Tibial artery (tissue), 4 donors: Measurements from ENCODE around the gene ZNF622.

Experiments used
- DNase-seq, 2 donors: peaks; one replicate each; pipeline ENCODE4 v3.0.0-alpha.2; 2019
- H3K27ac ChIP-seq, 2 donors: fragments of 200-600 bp; sonication (generic) in 1 of 2; 1 replicate in 1 of 2; 2 replicates in 1 of 2; pipeline ENCODE4 v1.5.1; 2018 to 2019; ENCODE audit warnings: mild to moderate bottlenecking in 1 of 2
- H3K27me3 ChIP-seq, 2 donors: fragments of 200-600 bp; sonication (generic) in 1 of 2; one replicate each; pipeline versions ENCODE4 v1.5.1 to v1.6.0; 2016 to 2019
- H3K36me3 ChIP-seq, 3 donors: fragments of 200-600 bp; sonication (generic) in 2 of 3; one replicate each; pipeline ENCODE4 v1.5.1; 2016 to 2019; ENCODE audit warnings: mild to moderate bottlenecking in 2 of 3
- H3K4me1 ChIP-seq, 4 donors: fragments of 200-600 bp; sonication (generic) in 2 of 4; 1 replicate in 3 of 4; 2 replicates in 1 of 4; pipeline ENCODE4 v1.5.1; 2016 to 2019
- H3K4me3 ChIP-seq, 2 donors: fragments of 200-600 bp; sonication (generic) in 1 of 2; 1 replicate in 1 of 2; 2 replicates in 1 of 2; pipeline ENCODE4 v1.5.1; 2018 to 2019; ENCODE audit warnings: mild to moderate bottlenecking in 2 of 2
- H3K9me3 ChIP-seq, 3 donors: fragments of 200-600 bp; sonication (generic) in 1 of 3; one replicate each; pipeline ENCODE4 v1.5.1; 2016 to 2019
- CTCF ChIP-seq, 2 experiments: fragments of 200-600 bp in 1 of 2; fragments of 450-650 bp in 1 of 2; IDR thresholded peaks; one replicate each; pipeline ENCODE4 v1.5.1; 2017 to 2019; ENCODE audit warnings: antibody characterized with exemption in 2 of 2, mild to moderate bottlenecking in 1 of 2, moderate library complexity in 1 of 2
- intact Hi-C: fragments of 100-400 bp; cut with DNase I; formaldehyde crosslinking; loops from one replicate; pipeline ENCODE4 v1.15.0; 2023; ENCODE audit warnings: low total_unique reads

The ZNF622 gene

GRCh38 chr5:16464664-16465543 is 696 bp downstream of the ZNF622 start:
- peak in 1 of 2 donors; percentile 63 for DNase-seq
- H3K4me3 ChIP-seq, result peak overlapping the region; percentile 80 to 93
- H3K4me1 ChIP-seq, result peaks cover 0 to 60% (median 44%) of the 10 kb centered on the region in 4 donors
- intact Hi-C loops, result loop anchor here (10.0 kb wide), 1 partner anchor 730 kb away; no protein-coding TSS in a partner anchor
- H3K36me3 ChIP-seq, result peaks cover 29 to 35% (median 29%) of the 10 kb centered on the region in 3 donors
- H3K27me3 ChIP-seq, result no peaks in the 10 kb centered on the region
- TF ChIP-seq CTCF (IDR thresholded peaks at IDR 0.05), result no peak
- H3K9me3 ChIP-seq, result no peaks in the 10 kb centered on the region
- H3K27ac ChIP-seq, result peak overlapping the region; percentile 74 to 80

GRCh38 chr5:16464231-16464630 is 1.4 kb downstream of the ZNF622 start:
- intact Hi-C loops, result loop anchor here (10.0 kb wide), 1 partner anchor 731 kb away; no protein-coding TSS in a partner anchor
- Histone ChIP-seq H3K4me3 (peak overlapping the region; percentile 80 to 93), H3K9me3 (no peaks in the 10 kb centered on the region), H3K27ac (no peak overlapping the region), H3K27me3 (no peaks in the 10 kb centered on the region), H3K4me1 (peaks cover 0 to 60% (median 44%) of the 10 kb centered on the region in 4 donors), H3K36me3 (peaks cover 34 to 41% (median 36%) of the 10 kb centered on the region in 3 donors)
- DNase-seq, result no peak
- no peak for TF ChIP-seq CTCF (IDR thresholded peaks at IDR 0.05)

DNA sequence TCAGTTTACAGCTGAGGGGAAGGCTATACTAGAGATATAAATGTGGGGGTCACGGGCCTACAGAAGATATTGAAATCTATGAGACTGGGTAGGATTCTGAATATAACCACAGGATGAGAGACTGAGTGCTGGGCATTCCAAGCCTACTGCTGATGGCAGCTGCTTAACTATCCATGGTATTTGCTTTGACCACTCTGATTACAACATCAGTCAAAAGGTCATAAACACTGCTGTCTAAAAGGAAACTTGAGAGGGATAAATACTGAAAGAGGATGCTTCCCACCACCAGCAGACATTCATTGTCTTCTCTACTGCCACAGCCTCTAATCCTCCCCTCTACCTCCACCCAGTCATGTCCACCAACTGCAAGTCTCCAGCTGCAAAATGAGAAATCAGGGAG is 3.8 kb downstream of the ZNF622 start:
- H3K4me3 ChIP-seq, result no peak overlapping the region
- peaks cover 0 to 48% (median 38%) of the 10 kb centered on the region in 4 donors for H3K4me1 ChIP-seq
- peaks cover 49 to 65% (median 53%) of the 10 kb centered on the region in 3 donors for H3K36me3 ChIP-seq
- intact Hi-C loops, result loop anchor here (10.0 kb wide), 1 partner anchor 733 kb away; no protein-coding TSS in a partner anchor
- H3K27me3 ChIP-seq, result no peaks in the 10 kb centered on the region
- H3K27ac ChIP-seq, result no peak overlapping the region
- H3K9me3 ChIP-seq, result no peaks in the 10 kb centered on the region
- TF ChIP-seq CTCF (IDR thresholded peaks at IDR 0.05), result no peak
- DNase-seq, result no peak

- intact Hi-C loops, result loop anchor here (10.0 kb wide), 1 partner anchor 734 kb away; no protein-coding TSS in a partner anchor
- Histone ChIP-seq H3K27me3 (no peaks in the 10 kb centered on the region), H3K9me3 (no peaks in the 10 kb centered on the region), H3K4me3 (no peak overlapping the region), H3K4me1 (peaks cover 0 to 43% (median 38%) of the 10 kb centered on the region in 4 donors), H3K27ac (no peak overlapping the region), H3K36me3 (peaks cover 49 to 71% (median 54%) of the 10 kb centered on the region in 3 donors)
- no peak for TF ChIP-seq CTCF (IDR thresholded peaks at IDR 0.05)
- DNase-seq, result no peak
Measured at GRCh38 chr5:16461026-16461425, 4.6 kb downstream of the ZNF622 start.

DNA sequence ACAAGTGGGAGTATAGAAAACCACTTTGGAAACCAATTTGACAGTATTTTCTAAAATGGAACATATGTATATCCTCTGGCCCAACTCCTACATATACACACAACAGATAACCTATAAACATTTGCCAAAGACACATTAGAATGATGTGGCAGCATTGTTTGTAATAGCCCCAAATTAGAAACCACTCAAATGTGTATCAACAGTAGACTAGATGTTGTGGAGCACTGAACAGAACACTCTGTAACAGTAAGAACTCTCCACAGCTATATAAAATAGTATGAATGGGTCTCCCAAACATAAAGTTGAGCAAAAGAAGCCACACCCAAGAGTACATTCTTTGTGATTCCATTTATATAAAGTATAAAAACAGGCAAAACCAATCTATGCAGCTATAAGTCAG is 6.1 kb downstream of the ZNF622 start:
- Histone ChIP-seq H3K4me3 (no peak overlapping the region), H3K36me3 (peaks cover 49 to 85% (median 67%) of the 10 kb centered on the region in 3 donors), H3K27me3 (no peaks in the 10 kb centered on the region), H3K27ac (no peak overlapping the region), H3K9me3 (no peaks in the 10 kb centered on the region), H3K4me1 (peaks cover 0 to 45% (median 35%) of the 10 kb centered on the region in 4 donors)
- no peak for DNase-seq
- no peak for TF ChIP-seq CTCF (IDR thresholded peaks at IDR 0.05)
- intact Hi-C loops, result no loop called here
